Heart right ventricle (tissue), 16 donors: ENCODE data around the gene CALD1. TPM values are rescaled to one million over a fixed set of nuclear protein-coding genes. Genes with fewer than 3 reads are reported as not detected.

Experiments
- ATAC-seq, 8 donors: fragments of 200-7000 bp; cut with Tn5 transposase; one replicate each; pipeline ENCODE4 v1.9.1; 2020; ENCODE audit warnings: mild to moderate bottlenecking in 8 of 8, moderate library complexity in 8 of 8, moderate number of reproducible peaks in 1 of 8
- DNase-seq, 2 donors: peaks; one replicate each; pipeline ENCODE4 v3.0.0-alpha.2; 2020
- H3K27ac ChIP-seq, 10 donors: fragments of 200-600 bp; sonication (generic) in 2 of 10; one replicate each; pipeline versions ENCODE4 v1.5.0 to v1.8.0; 2020 to 2022; ENCODE audit warnings: mild to moderate bottlenecking in 3 of 10
- H3K27me3 ChIP-seq, 7 donors: fragments of 200-600 bp; one replicate each; pipeline ENCODE4 v1.8.0; 2021 to 2022; ENCODE audit warnings: mild to moderate bottlenecking in 2 of 7
- H3K36me3 ChIP-seq, 9 donors: fragments of 200-600 bp; sonication (generic) in 1 of 9; one replicate each; pipeline versions ENCODE4 v1.5.0 to v1.8.0; 2020 to 2022; ENCODE audit warnings: mild to moderate bottlenecking in 2 of 9
- H3K4me1 ChIP-seq, 9 donors: fragments of 200-600 bp; sonication (generic) in 1 of 9; one replicate each; pipeline versions ENCODE4 v1.5.0 to v1.8.0; 2020 to 2022; ENCODE audit warnings: mild to moderate bottlenecking in 4 of 9
- H3K4me3 ChIP-seq, 10 donors: fragments of 200-600 bp; sonication (generic) in 2 of 10; one replicate each; pipeline versions ENCODE4 v1.5.0 to v1.8.0; 2020 to 2022; ENCODE audit warnings: mild to moderate bottlenecking in 7 of 10, moderate library complexity in 2 of 10
- H3K9me3 ChIP-seq, 11 donors: fragments of 200-600 bp in 10 of 11; sonication (generic) in 2 of 11; one replicate each; pipeline versions ENCODE4 v1.5.0 to v1.8.0; 2013 to 2022; ENCODE audit warnings: mild to moderate bottlenecking in 2 of 11, control low read depth in 1 of 11, moderate library complexity in 1 of 11
- CTCF ChIP-seq, 9 donors: fragments of 200-600 bp; sonication (generic) in 2 of 9; IDR thresholded peaks; one replicate each; pipeline versions ENCODE4 v1.5.0 to v1.8.0; 2021 to 2022; ENCODE audit warnings: antibody characterized with exemption in 9 of 9, mild to moderate bottlenecking in 5 of 9, moderate library complexity in 1 of 9
- WGBS, 2 donors: extraction: QIAGEN DNeasy Blood & Tissue Kit; methylation state at CpG; one replicate each; pipeline ENCODE4 v1.1.7; 2013; ENCODE audit warnings: inconsistent platforms in 1 of 2; 5-methylcytosine and 5-hydroxymethylcytosine counted together
- intact Hi-C, 10 donors: fragments of 100-400 bp; cut with DNase I; formaldehyde crosslinking; loops; one replicate each; pipeline versions ENCODE4 v1.11.1 to v1.14.2; 2022
- polyA plus RNA-seq, 2 donors: library from polyadenylated mRNA; stranded (reverse); fragments of 200-250 nt; gene quantifications; one replicate each; pipeline ENCODE4 v1.2.3, GENCODE V29; 2013
- total RNA-seq, 10 donors: library from RNA; stranded (reverse); fragmentation: NEBNext Ultra II Directional in 3 of 10; extraction: Animal tissue kit (Norgen Biotek cat#: 25700) in 3 of 10; gene quantifications; one replicate each; pipeline versions ENCODE4 v1.2.1 to v1.2.4, GENCODE V29; 2021 to 2023
- donor health status: Arrhythmogenic right ventricular cardiomyopathy.
- donor health status: ischemic (EF 13 %, LVEDD 7.1; RV severe dilation, severe dysfunction).
- donor health status: healthy with polysubstance abuse.
- donor health status: DM: no; HTN: yes; CAD: no.
- donor health status: DM: no; HTN: no; CAD: no.
- donor health status: ischemic (EF 25% LVEDD 6.9; RV normal size, moderate dysfunction).
- donor health status: ischemic (EF 25% LVEDD 5.7; RV mildly dilated, moderate dysfunction).
- donor health status: healthy.
- donor health status: DM: yes; HTN: yes; CAD: no.
- donor health status: Ischemic cardiomyopathy.
- donor health status: ischemic (EF 35%, LVEDD 5.7; RV mildly dilated, moderate dysfunction).
- donor health status: nonischemic (EF 11% LVEDD 7.7; RV severe dilation, severe dysfunction).
- donor health status: DM: yes; HTN: yes; CAD: no.
- donor health status: PGD.
- donor health status: ischemic (EF 29% LVEDD 5.4; RV normal size, mild dysfunction).
- donor health status: nonischemic (EF 23%, LVEDD 6.1; RV moderate dilation, normal function).

CALD1 gene
- total and polyA plus RNA-seq, 12 donors, result 69.9 to 180 (median 126) TPM

GRCh38 chr7:134874407-134874806, 95.0 kb downstream of the CALD1 start:
- Histone ChIP-seq H3K4me1 (peaks cover 0 to 55% (median 41%) of the 10 kb centered on the region in 9 donors), H3K27me3 (no peaks in the 10 kb centered on the region), H3K36me3 (peaks cover 0 to 25% (median 5%) of the 10 kb centered on the region in 9 donors), H3K4me3 (no peak overlapping the region), H3K27ac (peak overlapping the region in 3 of 10 donors; percentile 25 to 47 (median 32)), H3K9me3 (no peaks in the 10 kb centered on the region)
- DNase-seq (no peak), ATAC-seq (no peak)
- no peak for TF ChIP-seq CTCF (IDR thresholded peaks at IDR 0.05)
- intact Hi-C loops, result no loop called here
- 81 to 90% methylated on average over 5 of the region's 5 CpGs for WGBS, 2 donors

- intact Hi-C loops, result no loop called here
- 84 to 90% methylated on average over 5 of the region's 5 CpGs for WGBS, 2 donors
- ATAC-seq (peak in 1 of 8 donors; percentile 35), DNase-seq (no peak)
- H3K4me1 ChIP-seq, result peaks cover 0 to 61% (median 33%) of the 10 kb centered on the region in 9 donors
- peak overlapping the region in 1 of 10 donors; percentile 53 for H3K27ac ChIP-seq
- H3K36me3 ChIP-seq, result peaks cover 0 to 17% (median 0%) of the 10 kb centered on the region in 9 donors
- H3K9me3 ChIP-seq, result no peaks in the 10 kb centered on the region
- no peak overlapping the region for H3K4me3 ChIP-seq
- no peak for TF ChIP-seq CTCF (IDR thresholded peaks at IDR 0.05)
- no peaks in the 10 kb centered on the region for H3K27me3 ChIP-seq
Observed at GRCh38 chr7:134875867-134876266, 96.4 kb downstream of the CALD1 start.

- H3K4me3 ChIP-seq, result no peak overlapping the region
- H3K4me1 ChIP-seq, result peaks cover 0 to 56% (median 21%) of the 10 kb centered on the region in 9 donors
- intact Hi-C loops, result no loop called here
Observed at GRCh38 chr7:134878746-134879357, 99.4 kb downstream of the CALD1 start.

More at GRCh38 chr7:134878746-134879357, 99.4 kb downstream of the CALD1 start:
- ATAC-seq (no peak), DNase-seq (no peak)
- peak overlapping the region in 3 of 10 donors; percentile 20 to 56 (median 29) for H3K27ac ChIP-seq
- H3K27me3 ChIP-seq, result no peaks in the 10 kb centered on the region
- H3K36me3 ChIP-seq, result peaks cover 0 to 17% (median 0%) of the 10 kb centered on the region in 9 donors
- TF ChIP-seq CTCF (IDR thresholded peaks at IDR 0.05), result peak in 2 of 9 donors; percentile 4 to 16
- no peaks in the 10 kb centered on the region for H3K9me3 ChIP-seq
